Esophagus squamous epithelium (tissue), 5 donors: ENCODE data around the gene RRBP1. TPM values are rescaled to one million over a fixed set of nuclear protein-coding genes. Genes with fewer than 3 reads are reported as not detected.

Experiments
- DNase-seq: peaks from one replicate; lab custom pipeline; 2025; lab: John Stamatoyannopoulos, UW
- H3K27ac ChIP-seq, 4 donors: fragments of 200-600 bp; sonication (generic); one replicate each; pipeline ENCODE4 v1.5.1; 2016 to 2019; ENCODE audit warnings: mild to moderate bottlenecking in 1 of 4
- H3K27me3 ChIP-seq, 4 donors: fragments of 200-600 bp; sonication (generic); 1 replicate in 3 of 4; 2 replicates in 1 of 4; pipeline versions ENCODE4 v1.5.1 to v1.6.0; 2017 to 2021; ENCODE audit warnings: antibody characterized with exemption in 1 of 4
- H3K36me3 ChIP-seq, 3 donors: fragments of 200-600 bp; sonication (generic); one replicate each; pipeline ENCODE4 v1.5.1; 2016 to 2019
- H3K4me1 ChIP-seq, 3 donors: fragments of 200-600 bp; sonication (generic); one replicate each; pipeline ENCODE4 v1.5.1; 2017 to 2019
- H3K4me3 ChIP-seq, 4 donors: fragments of 200-600 bp; sonication (generic); 1 replicate in 3 of 4; 2 replicates in 1 of 4; pipeline ENCODE4 v1.5.1; 2016 to 2019; ENCODE audit warnings: mild to moderate bottlenecking in 2 of 4, moderate library complexity in 1 of 4
- H3K9me3 ChIP-seq, 3 donors: fragments of 200-600 bp; sonication (generic); one replicate each; pipeline ENCODE4 v1.5.1; 2016 to 2019
- POLR2A ChIP-seq, 4 donors: fragments of 450-650 bp; IDR thresholded peaks; one replicate each; pipeline ENCODE4 v1.6.1; 2017; ENCODE audit warnings: antibody characterized with exemption in 4 of 4, mild to moderate bottlenecking in 4 of 4, moderate library complexity in 3 of 4
- WGBS, 2 donors: methylation state at CpG; one replicate each; pipeline ENCODE4 v1.1.5; 2018; 5-methylcytosine and 5-hydroxymethylcytosine counted together
- intact Hi-C: fragments of 100-400 bp; cut with DNase I; formaldehyde crosslinking; loops from one replicate; pipeline ENCODE4 v1.15.0; 2022
- total RNA-seq, 4 donors: library from RNA; depleted of rRNA; stranded (reverse); fragments of >200 nt; gene quantifications; one replicate each; pipeline ENCODE4 v1.1.0, GENCODE V29; 2016
- TF ChIP-seq, protein P1 (sequence below), 6 experiments: fragments of 450-650 bp in 4 of 6; fragments of 200-600 bp in 2 of 6; sonication (generic) in 2 of 6; IDR thresholded peaks; one replicate each; pipeline ENCODE4 v1.5.1; 2016 to 2019; ENCODE audit warnings: antibody characterized with exemption in 6 of 6, mild to moderate bottlenecking in 4 of 6, moderate library complexity in 4 of 6
- donor health status: DM: yes; HTN: yes; CAD: no.

RRBP1 gene
- total RNA-seq, 4 donors from 2014 or later: 61.4 to 128 (median 72.7) TPM

DNA sequence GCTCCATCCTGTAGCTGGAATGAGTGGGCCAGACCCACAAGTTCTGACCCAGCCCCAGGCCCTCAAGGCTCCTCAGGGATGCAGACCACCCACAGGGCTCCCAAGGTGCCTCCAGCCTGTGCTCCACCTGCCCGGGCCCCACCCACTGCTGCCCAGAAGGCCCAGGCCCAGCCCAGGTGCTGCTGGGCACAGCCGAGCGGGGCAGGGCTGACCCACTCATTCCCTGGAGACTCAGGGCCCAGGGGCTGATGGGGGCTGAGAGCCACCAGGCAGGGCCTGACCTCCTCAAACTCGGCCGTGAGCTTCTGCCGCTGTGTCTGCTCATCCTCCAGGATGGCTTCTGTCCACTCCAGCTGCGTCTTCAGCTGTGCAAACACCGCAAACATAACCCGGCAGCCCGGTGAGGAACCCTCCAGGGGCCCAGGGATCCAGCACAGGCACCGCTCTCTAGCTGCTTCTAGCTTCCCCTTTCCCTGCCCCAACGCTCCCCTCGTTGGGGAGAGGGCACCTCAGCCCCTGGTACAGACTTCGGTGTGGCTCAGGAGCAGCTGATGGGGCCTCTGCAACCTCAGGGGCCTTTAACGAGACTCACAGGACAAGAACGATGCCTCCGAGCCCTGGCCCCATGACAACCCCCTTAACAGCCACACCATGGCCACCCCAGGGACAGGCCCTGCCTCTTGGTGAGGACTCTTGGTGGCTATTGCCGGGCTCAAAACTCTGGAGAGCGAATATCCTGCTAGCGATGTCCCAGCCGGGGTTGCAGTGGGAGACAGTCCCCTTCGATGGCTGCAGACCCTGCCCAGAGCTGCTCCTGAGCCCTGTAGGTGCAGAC is 66.2 kb downstream of the RRBP1 start:
- Histone ChIP-seq H3K36me3 (peaks cover 17 to 60% (median 35%) of the 10 kb centered on the region in 3 donors), H3K27me3 (no peaks in the 10 kb centered on the region), H3K27ac (peak overlapping the region in 3 of 4 donors; percentile 52 to 79 (median 54)), H3K9me3 (no peaks in the 10 kb centered on the region), H3K4me1 (peaks cover 28 to 62% (median 37%) of the 10 kb centered on the region in 3 donors), H3K4me3 (no peak overlapping the region)
- TF ChIP-seq, protein P1, sequence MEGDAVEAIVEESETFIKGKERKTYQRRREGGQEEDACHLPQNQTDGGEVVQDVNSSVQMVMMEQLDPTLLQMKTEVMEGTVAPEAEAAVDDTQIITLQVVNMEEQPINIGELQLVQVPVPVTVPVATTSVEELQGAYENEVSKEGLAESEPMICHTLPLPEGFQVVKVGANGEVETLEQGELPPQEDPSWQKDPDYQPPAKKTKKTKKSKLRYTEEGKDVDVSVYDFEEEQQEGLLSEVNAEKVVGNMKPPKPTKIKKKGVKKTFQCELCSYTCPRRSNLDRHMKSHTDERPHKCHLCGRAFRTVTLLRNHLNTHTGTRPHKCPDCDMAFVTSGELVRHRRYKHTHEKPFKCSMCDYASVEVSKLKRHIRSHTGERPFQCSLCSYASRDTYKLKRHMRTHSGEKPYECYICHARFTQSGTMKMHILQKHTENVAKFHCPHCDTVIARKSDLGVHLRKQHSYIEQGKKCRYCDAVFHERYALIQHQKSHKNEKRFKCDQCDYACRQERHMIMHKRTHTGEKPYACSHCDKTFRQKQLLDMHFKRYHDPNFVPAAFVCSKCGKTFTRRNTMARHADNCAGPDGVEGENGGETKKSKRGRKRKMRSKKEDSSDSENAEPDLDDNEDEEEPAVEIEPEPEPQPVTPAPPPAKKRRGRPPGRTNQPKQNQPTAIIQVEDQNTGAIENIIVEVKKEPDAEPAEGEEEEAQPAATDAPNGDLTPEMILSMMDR (IDR thresholded peaks at IDR 0.05): no peak
- TF ChIP-seq POLR2A (IDR thresholded peaks at IDR 0.05): no peak
- no peak for DNase-seq
- intact Hi-C loops: loop anchor here (10.0 kb wide), 1 partner anchor 111 kb away; no protein-coding TSS in a partner anchor
- 52 to 66% methylated on average over 8 to 10 of the region's 22 CpGs for WGBS, 2 donors

DNA sequence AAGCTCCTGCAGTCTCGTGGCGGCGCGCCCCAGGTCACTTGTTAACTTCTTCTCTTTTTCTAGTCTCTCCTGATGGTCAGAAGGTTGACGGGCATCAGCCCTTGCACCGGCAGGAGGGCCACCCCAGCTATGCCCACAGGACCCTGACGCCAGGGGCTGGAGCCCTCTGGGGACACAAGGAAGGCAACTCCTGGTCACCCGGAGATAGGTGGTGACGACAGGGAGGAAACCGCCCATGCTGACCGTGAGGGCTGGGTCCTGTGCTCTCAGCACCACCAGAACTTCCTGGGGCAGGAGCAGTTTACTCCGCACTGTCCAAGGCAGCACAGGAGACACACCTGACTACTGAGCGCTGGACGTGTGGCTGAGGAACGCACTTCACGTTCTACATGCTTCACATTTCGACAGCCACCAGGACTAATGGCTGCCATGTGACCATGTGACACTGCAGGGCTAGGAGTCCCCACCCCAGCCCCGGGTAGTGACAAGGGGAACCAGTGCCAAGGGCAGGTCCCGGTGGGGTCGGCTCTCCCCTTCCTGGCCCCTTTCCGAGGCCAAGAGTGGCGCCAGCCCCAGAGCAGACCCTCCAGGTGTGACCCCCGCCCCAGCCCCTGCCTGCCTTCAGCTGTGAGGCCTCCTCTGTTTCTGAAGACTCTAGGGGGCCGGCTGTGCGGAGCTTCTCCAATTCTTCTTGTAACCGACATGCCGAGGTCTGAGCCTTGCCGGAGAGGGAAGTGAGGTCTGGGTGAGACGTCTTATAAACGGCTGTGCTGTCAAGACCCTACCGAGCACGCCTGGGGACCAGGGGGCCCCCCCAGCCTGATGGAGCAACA is 67.0 kb downstream of the RRBP1 start:
- no peaks in the 10 kb centered on the region for H3K27me3 ChIP-seq
- DNase-seq: no peak
- H3K4me1 ChIP-seq: peaks cover 36 to 70% (median 45%) of the 10 kb centered on the region in 3 donors
- H3K9me3 ChIP-seq: no peaks in the 10 kb centered on the region
- 44 to 57% methylated on average over 5 to 9 of the region's 32 CpGs for WGBS, 2 donors
- H3K27ac ChIP-seq: peak overlapping the region in 3 of 4 donors; percentile 52 to 83 (median 79)
- no peak overlapping the region for H3K4me3 ChIP-seq
- intact Hi-C loops: loop anchor here (5.0 to 10.0 kb wide), 2 partner anchors 78 to 110 kb away; no protein-coding TSS in a partner anchor
- peaks cover 13 to 54% (median 29%) of the 10 kb centered on the region in 3 donors for H3K36me3 ChIP-seq
- TF ChIP-seq, protein P1 (IDR thresholded peaks at IDR 0.05): no peak
- TF ChIP-seq POLR2A (IDR thresholded peaks at IDR 0.05): no peak

DNA sequence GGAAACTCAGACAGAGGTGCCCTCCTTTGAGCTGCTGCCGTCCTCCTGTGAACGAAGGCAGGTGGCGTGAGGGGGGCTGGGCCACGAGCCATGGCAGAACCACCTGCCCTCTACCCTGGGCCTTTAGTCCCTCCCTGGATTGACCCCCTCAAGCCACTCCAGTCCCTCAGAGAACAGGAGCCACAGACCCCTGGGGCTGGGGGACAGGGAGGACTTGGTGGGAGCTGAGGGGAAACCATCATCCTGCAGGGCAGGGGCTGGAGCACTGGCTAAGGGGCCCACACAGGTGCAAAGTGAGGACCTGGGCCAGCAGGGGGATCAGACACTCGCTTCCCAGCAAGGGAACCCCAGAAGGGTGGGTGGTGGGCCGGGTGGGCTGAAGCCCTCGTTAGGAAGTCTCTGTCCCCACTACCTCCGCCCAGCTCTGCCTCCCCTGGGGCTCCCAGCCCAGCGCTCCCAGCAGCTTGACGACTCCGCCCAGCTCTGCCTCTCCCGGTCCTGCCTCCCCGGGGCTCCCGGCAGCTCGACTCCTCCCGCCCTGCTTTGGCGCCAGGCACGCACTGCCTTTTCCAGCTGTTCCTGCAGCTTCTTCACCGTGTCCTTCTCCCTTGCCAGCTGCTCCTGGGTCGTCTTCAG is 67.7 kb downstream of the RRBP1 start:
- Histone ChIP-seq H3K4me3 (no peak overlapping the region), H3K36me3 (peaks cover 10 to 51% (median 21%) of the 10 kb centered on the region in 3 donors), H3K4me1 (peaks cover 40 to 77% (median 52%) of the 10 kb centered on the region in 3 donors), H3K27me3 (no peaks in the 10 kb centered on the region), H3K27ac (peak overlapping the region in 3 of 4 donors; percentile 52 to 83 (median 79)), H3K9me3 (no peaks in the 10 kb centered on the region)
- intact Hi-C loops: loop anchor here (5.0 to 10.0 kb wide), 2 partner anchors 77 to 109 kb away; no protein-coding TSS in a partner anchor
- TF ChIP-seq, protein P1 (IDR thresholded peaks at IDR 0.05): no peak
- TF ChIP-seq POLR2A (IDR thresholded peaks at IDR 0.05): no peak
- no peak for DNase-seq
- WGBS, 2 donors: 8 to 39% methylated on average over 12 to 15 of the region's 20 CpGs

DNA sequence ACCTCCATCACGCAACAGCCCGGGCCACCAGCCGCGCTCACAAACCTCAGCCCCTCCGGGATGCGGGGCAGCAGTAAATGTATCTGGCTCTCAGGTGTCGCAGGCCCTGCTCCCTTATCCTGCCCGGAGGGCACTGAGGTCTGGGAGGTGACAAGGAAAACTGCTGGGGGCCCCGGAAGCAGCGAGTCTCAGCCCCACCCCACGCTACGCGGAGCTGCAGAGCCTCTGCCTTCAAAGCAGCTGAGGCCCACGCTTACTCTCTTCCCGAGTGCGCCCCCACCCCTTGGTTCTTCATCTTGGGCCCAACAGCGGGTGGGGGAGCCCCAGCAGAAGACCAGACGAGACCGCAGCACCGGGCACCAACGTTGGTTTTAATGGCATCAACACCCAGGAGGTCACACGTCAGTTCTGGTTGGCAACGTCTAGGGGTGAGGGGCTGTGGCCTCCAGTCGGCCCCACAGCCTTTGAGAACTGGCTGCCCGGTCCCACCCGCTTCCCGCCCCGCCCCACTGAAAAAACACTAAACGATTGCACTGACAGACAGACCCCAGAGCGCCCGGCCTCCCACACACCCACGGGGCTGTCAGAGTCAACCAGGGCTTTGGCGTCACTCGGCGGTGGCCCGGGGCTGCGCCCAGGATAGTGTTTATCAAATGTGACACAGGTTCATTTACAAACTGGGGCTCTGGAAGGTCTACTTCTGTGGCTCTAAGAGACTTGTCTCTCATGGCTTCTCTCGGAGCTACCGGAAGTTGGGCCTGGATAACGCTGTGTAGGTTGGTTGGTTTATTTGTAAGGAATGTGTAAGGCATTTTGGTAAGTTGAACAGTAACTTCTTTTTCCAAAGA is 68.5 kb downstream of the RRBP1 start:
- no peaks in the 10 kb centered on the region for H3K27me3 ChIP-seq
- H3K4me1 ChIP-seq: peaks cover 40 to 83% (median 52%) of the 10 kb centered on the region in 3 donors
- DNase-seq: no peak
- intact Hi-C loops: loop anchor here (5.0 to 10.0 kb wide), 2 partner anchors 76 to 109 kb away; no protein-coding TSS in a partner anchor
- TF ChIP-seq POLR2A (IDR thresholded peaks at IDR 0.05): no peak
- TF ChIP-seq, protein P1 (IDR thresholded peaks at IDR 0.05): no peak
- H3K4me3 ChIP-seq: no peak overlapping the region
- H3K9me3 ChIP-seq: no peaks in the 10 kb centered on the region
- H3K27ac ChIP-seq: peak overlapping the region; percentile 32 to 83 (median 80)
- peaks cover 8 to 51% (median 20%) of the 10 kb centered on the region in 3 donors for H3K36me3 ChIP-seq
- WGBS, 2 donors: 77 to 91% methylated on average over 4 to 12 of the region's 40 CpGs
